ENCODE results near the gene QRFP. TPM values are rescaled to one million over a fixed set of nuclear protein-coding genes. Genes with fewer than 3 reads are reported as not detected.

Gene QRFP
- total RNA-seq, 1 donor from 2014 or later, result not detected

DNA sequence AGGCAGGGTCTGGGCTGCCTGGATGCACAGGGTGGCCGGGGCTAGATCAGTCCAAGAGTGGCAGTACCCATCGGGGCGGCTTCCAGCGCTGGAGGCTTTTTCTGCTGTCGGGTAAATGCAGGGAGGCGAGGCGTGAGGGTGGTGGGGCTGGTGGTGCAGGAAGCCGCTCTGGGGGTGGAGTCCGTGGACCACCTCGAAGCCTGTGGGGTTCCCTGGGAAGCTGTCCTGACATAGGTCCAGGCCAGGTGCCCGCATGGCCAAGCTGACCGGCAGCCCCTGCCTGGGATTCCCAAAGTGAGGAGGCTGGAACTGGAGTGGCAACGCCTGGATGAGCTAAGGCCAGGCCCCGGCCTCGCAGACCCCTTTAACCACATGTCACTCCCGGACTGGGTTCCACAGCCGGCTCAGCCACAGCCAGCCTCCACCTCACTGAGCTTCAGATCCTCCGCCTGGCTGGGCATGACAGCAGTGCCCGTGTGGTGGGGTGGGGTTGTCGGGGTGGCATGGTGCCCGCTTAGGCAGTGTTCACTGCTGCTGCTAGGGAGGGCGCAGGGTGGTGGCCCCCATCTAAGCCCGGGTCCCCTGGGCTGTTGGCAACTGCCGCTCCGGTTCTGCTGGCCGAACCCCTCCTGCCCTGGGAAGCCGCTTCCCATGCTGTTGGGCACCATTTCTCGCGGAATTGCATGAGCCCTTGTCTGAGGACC lies 1.4 kb upstream of the QRFP start:
- H3K27ac Mint-ChIP-seq (ENCODE audit: unreplicated experiment), result no peak overlapping the region
- peaks cover 2% of the 10 kb centered on the region for H3K36me3 Mint-ChIP-seq (ENCODE audit: low read depth, unreplicated experiment)
- H3K27me3 Mint-ChIP-seq (ENCODE audit: unreplicated experiment), result peaks cover 13% of the 10 kb centered on the region
- TF ChIP-seq, protein P1, sequence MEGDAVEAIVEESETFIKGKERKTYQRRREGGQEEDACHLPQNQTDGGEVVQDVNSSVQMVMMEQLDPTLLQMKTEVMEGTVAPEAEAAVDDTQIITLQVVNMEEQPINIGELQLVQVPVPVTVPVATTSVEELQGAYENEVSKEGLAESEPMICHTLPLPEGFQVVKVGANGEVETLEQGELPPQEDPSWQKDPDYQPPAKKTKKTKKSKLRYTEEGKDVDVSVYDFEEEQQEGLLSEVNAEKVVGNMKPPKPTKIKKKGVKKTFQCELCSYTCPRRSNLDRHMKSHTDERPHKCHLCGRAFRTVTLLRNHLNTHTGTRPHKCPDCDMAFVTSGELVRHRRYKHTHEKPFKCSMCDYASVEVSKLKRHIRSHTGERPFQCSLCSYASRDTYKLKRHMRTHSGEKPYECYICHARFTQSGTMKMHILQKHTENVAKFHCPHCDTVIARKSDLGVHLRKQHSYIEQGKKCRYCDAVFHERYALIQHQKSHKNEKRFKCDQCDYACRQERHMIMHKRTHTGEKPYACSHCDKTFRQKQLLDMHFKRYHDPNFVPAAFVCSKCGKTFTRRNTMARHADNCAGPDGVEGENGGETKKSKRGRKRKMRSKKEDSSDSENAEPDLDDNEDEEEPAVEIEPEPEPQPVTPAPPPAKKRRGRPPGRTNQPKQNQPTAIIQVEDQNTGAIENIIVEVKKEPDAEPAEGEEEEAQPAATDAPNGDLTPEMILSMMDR (IDR thresholded peaks at IDR 0.05; ENCODE audit: unreplicated experiment), result no peak
- H3K4me1 Mint-ChIP-seq (ENCODE audit: unreplicated experiment), result peaks cover 9% of the 10 kb centered on the region
- no peak overlapping the region for H3K4me3 Mint-ChIP-seq (ENCODE audit: unreplicated experiment)
- no peaks in the 10 kb centered on the region for H3K9me3 Mint-ChIP-seq (ENCODE audit: unreplicated experiment)
- no peak for DNase-seq (ENCODE audit: low spot score)

DNA sequence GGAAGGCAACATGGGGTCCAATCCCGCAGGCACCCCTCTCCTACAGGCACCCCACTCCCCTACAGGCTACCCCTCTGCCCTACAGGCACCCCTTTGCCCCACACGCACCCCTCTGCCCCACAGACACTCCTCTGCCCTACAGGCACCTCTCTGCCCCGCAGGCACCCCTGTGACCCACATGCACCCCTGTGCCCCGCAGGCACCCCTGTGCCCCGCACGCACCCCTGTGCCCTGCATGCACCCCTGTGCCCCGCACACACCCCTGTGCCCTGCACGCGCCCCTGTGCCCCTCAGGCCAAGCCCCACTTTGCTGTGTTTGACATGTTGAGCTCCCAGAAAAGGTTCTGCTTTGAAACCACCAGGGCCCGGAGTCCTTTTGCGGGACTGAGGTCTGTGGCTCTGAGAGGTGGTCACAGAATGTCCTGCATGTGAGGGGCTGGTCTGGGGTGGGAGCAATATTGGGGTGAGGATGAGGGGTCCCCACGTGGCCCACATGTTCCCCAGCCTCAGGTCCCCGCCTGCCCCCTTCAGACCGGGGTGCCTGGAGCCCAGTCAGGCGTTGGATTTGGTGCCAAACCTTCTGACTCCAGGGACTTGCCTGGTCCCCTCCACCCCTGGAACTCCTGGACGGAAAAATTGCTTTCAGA lies 616 bp upstream of the QRFP start:
- Mint-ChIP-seq H3K4me3 (ENCODE audit: unreplicated experiment) (no peak overlapping the region), H3K27ac (ENCODE audit: unreplicated experiment) (no peak overlapping the region)
- DNase-seq (ENCODE audit: low spot score), result no peak

DNA sequence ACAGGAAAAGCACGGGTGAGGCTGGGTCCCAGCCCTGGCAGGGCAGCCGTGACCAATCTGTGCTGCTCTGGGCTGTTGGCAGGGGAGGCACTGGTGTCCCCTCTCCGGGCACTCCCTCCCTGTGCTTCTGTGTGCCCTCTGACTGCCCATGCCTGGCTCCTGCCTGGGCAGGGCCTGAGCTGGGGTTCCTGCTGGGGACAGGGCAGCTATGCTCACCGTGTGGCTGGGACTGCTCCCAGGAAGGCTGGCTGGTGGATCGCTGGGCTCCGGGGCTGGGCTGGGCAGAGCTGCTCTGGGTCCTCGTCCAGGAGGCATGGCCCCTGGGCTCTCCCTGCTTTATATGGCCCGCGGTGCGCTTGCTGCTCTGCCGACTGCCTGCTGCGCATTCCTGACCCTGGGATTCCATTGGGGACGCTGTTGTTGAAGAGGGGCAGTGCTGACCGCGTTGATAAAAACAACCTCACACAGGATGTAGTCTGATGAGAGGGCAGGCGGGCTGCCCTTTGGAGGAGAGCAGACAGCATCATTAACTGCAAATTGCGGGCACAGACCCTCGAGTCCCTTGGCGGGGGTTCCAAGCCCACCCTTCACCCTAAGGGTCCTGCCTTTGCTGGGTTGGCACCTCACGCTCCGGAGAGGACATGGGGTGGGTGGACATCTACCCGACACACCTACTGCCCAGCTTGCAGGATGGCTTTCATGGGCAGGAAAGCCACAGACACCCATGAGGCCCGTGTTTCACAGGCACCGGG lies 955 bp downstream of the QRFP start:
- Mint-ChIP-seq H3K27ac (ENCODE audit: unreplicated experiment) (no peak overlapping the region), H3K9me3 (ENCODE audit: unreplicated experiment) (no peaks in the 10 kb centered on the region), H3K27me3 (ENCODE audit: unreplicated experiment) (peaks cover 16% of the 10 kb centered on the region), H3K36me3 (ENCODE audit: low read depth, unreplicated experiment) (peaks cover 10% of the 10 kb centered on the region), H3K4me3 (ENCODE audit: unreplicated experiment) (no peak overlapping the region), H3K4me1 (ENCODE audit: unreplicated experiment) (peaks cover 9% of the 10 kb centered on the region)
- DNase-seq (ENCODE audit: low spot score), result no peak
- TF ChIP-seq, protein P1 (IDR thresholded peaks at IDR 0.05; ENCODE audit: unreplicated experiment), result no peak

More for the DNA sequence above, 616 bp upstream of the QRFP start:
- H3K36me3 Mint-ChIP-seq (ENCODE audit: low read depth, unreplicated experiment), result peaks cover 9% of the 10 kb centered on the region
- H3K27me3 Mint-ChIP-seq (ENCODE audit: unreplicated experiment), result peaks cover 17% of the 10 kb centered on the region
- no peaks in the 10 kb centered on the region for H3K9me3 Mint-ChIP-seq (ENCODE audit: unreplicated experiment)
- peaks cover 9% of the 10 kb centered on the region for H3K4me1 Mint-ChIP-seq (ENCODE audit: unreplicated experiment)
- TF ChIP-seq, protein P1 (IDR thresholded peaks at IDR 0.05; ENCODE audit: unreplicated experiment), result no peak

DNA sequence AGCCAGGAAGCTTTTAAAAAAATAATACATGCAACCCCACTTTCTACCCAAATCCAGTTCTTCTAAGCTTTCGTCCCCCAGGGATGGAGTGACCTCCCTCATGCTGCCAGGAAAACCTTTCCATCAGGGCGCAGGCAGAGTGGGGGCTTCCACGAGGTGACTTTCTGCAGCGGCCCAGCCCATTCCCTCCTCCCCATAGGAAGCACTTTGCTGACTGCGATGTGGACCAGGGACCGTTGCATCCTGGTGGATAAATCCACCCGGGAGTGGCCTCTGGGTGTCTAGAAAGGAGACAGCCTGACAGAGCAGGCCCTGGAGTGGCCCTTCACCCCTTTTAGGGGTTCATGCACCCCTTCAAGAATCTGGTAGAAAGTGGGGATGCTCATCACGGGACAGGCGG lies 1.6 kb downstream of the QRFP start:
- Mint-ChIP-seq H3K27ac (ENCODE audit: unreplicated experiment) (peak overlapping the region; percentile 18), H3K27me3 (ENCODE audit: unreplicated experiment) (peaks cover 16% of the 10 kb centered on the region), H3K9me3 (ENCODE audit: unreplicated experiment) (no peaks in the 10 kb centered on the region), H3K4me1 (ENCODE audit: unreplicated experiment) (peaks cover 9% of the 10 kb centered on the region), H3K36me3 (ENCODE audit: low read depth, unreplicated experiment) (peaks cover 12% of the 10 kb centered on the region), H3K4me3 (ENCODE audit: unreplicated experiment) (no peak overlapping the region)
- TF ChIP-seq, protein P1 (IDR thresholded peaks at IDR 0.05; ENCODE audit: unreplicated experiment), result no peak
- no peak for DNase-seq (ENCODE audit: low spot score)

Measured in endothelial cell (in vitro differentiated cells).